Activated naive CD8-positive, alpha-beta T cell treated with anti-CD3 and anti-CD28 coated beads for 36 hours (primary cell): Measurements from ENCODE around the gene SLC39A11. TPM values are rescaled to one million over a fixed set of nuclear protein-coding genes. Genes with fewer than 3 reads are reported as not detected.

Experiments
- DNase-seq: peaks from one replicate; pipeline ENCODE4 v3.0.0; 2021
- H3K27ac Mint-ChIP-seq: one replicate; pipeline ENCODE4 v1.8.0; 2022; ENCODE audit warnings: mild to moderate bottlenecking, moderate library complexity, mixed read lengths
- H3K27me3 Mint-ChIP-seq: one replicate; pipeline ENCODE4 v1.8.0; 2022; ENCODE audit warnings: mild to moderate bottlenecking, mixed read lengths
- H3K36me3 Mint-ChIP-seq: one replicate; pipeline ENCODE4 v1.8.0; 2021; ENCODE audit warnings: mild to moderate bottlenecking, mixed read lengths
- H3K4me1 Mint-ChIP-seq: one replicate; pipeline ENCODE4 v1.8.0; 2021; ENCODE audit warnings: mixed read lengths
- H3K4me3 Mint-ChIP-seq: one replicate; pipeline ENCODE4 v1.8.0; 2022; ENCODE audit warnings: mild to moderate bottlenecking, moderate library complexity, mixed read lengths
- H3K9me3 Mint-ChIP-seq: one replicate; pipeline ENCODE4 v1.8.0; 2022; ENCODE audit warnings: mixed read lengths
- total RNA-seq, 2 experiments: library from RNA; stranded (reverse); gene quantifications; one replicate each; pipeline ENCODE4 v1.2.3, GENCODE V29; 2021

The SLC39A11 gene
- total RNA-seq, 2 experiments from 2014 or later, result 15.3 to 15.4 TPM

DNA sequence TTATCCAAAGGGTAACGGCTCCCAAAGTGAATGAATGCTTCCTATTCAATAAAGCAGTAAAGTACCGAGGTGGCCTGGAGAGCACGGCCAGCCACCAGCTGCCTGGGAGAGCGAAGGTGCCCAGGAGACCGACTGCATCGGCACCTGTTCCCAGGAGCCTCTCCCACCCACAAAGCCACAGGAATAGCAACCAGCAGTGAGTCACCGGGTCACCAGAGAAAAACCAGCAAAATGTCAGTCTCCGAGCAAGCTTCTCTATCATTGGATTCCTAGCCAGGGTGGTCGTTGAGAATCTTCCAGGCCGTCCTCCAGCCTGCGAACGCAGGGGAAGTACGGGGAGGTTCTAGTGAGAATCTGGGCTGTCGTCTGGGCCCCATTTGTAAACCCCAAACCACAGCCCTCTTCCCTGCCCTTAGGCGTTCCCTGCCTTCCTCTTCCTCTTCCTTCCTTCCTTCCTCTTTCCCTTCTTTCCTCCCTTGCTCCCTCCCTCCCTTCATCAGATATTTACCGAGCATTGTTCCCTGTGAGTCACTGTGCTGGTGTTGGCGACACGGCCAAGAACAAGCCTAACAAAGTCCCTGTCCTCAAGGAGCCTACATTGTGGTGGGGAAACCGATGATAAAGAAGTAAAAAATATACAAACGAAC lies 114.6 kb downstream of the SLC39A11 start:
- Mint-ChIP-seq H3K36me3 (peaks cover 6% of the 10 kb centered on the region), H3K27me3 (no peaks in the 10 kb centered on the region), H3K27ac (no peak overlapping the region), H3K4me3 (no peak overlapping the region), H3K4me1 (peaks cover 19% of the 10 kb centered on the region), H3K9me3 (no peaks in the 10 kb centered on the region)
- no peak for DNase-seq

DNA sequence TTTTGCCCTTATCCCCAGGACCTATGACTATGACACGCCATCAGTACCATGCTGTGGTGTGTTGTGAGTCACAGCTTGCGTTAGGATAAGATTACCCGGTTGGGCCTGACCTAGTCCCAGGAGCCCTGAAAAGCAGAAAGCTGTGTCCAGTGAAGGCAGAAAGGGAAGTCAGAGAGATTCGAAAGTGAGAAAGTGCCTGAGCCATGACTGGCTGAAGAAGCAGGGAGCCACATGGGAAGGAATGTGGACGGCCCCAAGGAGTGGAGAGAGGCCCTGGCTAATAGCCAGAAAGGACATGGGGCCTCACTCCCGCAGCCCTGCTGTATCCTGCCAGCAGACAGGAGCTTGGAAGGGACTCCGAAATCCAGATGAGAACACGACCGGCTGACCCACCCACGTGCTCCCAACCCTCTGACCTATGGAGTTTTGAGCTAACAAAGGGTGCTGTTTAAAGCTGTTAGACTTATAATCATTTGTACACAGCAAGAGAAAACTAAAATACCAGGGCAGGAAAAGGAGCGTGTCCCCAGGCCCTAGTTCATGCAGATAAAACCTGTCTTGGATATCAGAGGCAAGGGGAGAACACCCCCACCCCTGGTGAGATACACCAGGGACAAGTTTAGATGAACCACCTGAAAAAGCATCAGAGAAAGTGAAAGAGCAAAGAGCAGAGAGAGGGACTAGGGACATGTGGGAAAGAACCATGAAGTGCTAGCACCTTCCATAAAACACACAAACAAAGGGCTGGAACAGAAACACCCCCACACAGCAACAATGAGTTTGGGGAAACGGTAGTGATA lies 115.3 kb downstream of the SLC39A11 start:
- Mint-ChIP-seq H3K9me3 (no peaks in the 10 kb centered on the region), H3K36me3 (peaks cover 6% of the 10 kb centered on the region), H3K27ac (no peak overlapping the region), H3K4me1 (peaks cover 19% of the 10 kb centered on the region), H3K4me3 (no peak overlapping the region), H3K27me3 (no peaks in the 10 kb centered on the region)
- DNase-seq, result no peak

DNA sequence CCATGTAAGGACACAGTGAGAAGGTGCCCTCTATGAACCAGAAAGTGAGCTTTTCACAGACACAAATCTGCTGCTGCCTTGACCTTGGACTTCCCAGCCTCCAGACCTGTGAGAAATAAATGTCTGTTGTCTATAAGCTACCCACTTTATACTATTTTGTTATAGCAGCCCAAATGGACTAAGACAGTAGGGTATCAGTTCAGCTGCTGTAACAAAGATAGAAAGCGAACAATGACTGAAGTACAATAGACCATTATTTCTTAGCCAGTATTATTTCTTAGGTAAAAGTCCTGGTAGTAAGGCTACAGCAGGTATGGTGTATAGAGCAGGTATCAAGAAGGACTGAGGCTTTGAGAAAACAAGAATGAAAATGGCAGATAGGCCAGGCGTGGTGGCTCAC lies 117.0 kb downstream of the SLC39A11 start:
- no peak overlapping the region for H3K27ac Mint-ChIP-seq
- no peak for DNase-seq
- no peaks in the 10 kb centered on the region for H3K27me3 Mint-ChIP-seq
- H3K4me3 Mint-ChIP-seq, result no peak overlapping the region
- H3K4me1 Mint-ChIP-seq, result peaks cover 19% of the 10 kb centered on the region
- H3K36me3 Mint-ChIP-seq, result peaks cover 6% of the 10 kb centered on the region
- no peaks in the 10 kb centered on the region for H3K9me3 Mint-ChIP-seq

DNA sequence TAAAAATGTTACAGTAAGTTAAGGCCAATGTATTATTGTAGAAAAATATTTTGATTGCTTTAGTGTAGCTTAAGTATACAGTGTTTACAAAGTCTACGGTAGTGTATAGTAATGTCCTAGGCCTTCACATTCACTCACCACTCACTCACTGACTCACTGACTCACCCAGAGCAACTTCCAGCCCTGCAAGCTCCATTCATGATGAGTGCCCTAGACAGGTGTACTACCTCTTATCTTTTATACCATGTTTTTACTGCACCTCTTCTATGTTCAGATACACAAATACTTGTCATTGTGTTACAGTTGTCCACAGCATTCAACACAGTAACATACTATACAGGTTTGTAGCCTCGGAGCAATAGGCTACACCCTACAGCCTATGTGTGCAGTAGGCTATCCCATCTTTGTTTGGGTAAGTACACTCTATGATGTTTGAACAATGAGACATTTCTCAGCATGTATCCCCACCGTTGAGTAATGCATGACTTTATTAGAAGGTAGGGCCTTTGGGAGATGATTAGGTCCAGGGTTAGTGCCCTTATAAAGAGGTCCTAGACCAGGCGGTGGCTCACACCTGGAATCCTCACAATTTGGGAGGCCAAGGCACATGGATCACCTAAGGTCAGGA lies 117.8 kb downstream of the SLC39A11 start:
- no peaks in the 10 kb centered on the region for H3K27me3 Mint-ChIP-seq
- peaks cover 19% of the 10 kb centered on the region for H3K4me1 Mint-ChIP-seq
- no peak for DNase-seq
- H3K36me3 Mint-ChIP-seq, result peaks cover 6% of the 10 kb centered on the region
- no peak overlapping the region for H3K4me3 Mint-ChIP-seq
- H3K9me3 Mint-ChIP-seq, result no peaks in the 10 kb centered on the region
- no peak overlapping the region for H3K27ac Mint-ChIP-seq

DNA sequence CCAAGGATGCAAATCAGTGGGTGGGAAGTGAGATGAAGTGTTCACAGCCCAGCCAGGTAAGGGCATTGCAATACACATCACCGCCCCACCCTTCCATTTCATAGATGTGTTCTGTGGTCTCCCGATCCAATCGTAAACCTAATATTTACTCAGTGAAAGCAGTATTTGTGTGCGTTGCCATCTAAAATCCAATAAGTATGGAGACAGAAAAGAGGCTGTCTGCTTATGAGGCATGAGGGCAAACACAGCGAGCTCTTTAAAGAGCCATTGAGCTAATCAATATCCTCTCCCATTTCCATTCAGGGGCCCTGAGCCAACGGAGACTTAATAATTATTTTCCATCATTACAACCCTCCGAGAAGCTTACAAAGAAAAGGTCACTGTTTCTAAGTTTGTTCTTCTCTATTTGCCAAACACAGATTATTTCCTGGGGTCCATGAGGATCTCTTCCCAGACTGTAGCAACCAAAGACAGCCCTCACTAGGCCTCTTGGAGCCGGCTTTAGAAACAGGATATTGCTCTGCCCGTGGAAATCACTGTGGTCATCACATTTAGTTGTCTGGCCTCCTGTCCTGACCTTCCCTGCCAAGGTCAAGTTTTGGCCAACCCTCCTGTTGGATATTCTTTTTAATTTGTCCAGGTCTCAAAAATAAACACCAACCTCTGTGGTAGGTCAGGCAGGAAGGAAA lies 120.1 kb downstream of the SLC39A11 start:
- H3K27ac Mint-ChIP-seq, result no peak overlapping the region
- no peaks in the 10 kb centered on the region for H3K9me3 Mint-ChIP-seq
- H3K36me3 Mint-ChIP-seq, result peaks cover 6% of the 10 kb centered on the region
- H3K27me3 Mint-ChIP-seq, result no peaks in the 10 kb centered on the region
- H3K4me1 Mint-ChIP-seq, result peaks cover 7% of the 10 kb centered on the region
- DNase-seq, result no peak
- H3K4me3 Mint-ChIP-seq, result no peak overlapping the region

DNA sequence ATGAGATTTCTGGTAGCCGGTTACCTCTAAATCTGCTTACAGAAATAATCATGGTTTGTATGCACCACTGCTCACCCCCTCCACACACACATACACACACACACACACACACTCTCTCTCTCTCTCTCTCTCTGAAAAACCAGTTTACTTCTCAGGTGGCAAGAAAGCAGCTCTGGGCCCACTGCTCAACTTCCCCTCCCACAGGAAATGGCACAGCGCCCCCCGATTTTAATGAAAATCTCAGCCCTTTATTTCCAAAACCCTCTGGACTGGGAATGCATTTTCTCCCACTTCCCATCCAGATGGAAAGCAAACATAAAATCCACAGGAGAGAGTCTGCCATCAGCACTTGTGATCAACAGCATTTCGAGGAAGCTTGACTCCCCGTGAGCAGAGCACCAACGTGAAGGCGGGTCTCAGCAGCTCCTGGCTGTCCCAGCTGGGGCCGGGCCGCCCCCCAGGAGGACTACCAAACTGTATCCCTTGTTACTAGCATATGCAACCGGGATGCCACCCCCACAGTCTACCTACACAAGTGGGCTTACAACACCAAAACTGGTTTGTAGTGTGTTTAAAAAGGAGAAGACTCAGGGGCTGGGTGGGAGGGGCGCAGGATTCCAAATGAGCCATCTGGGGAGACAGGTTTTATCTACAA lies 121.1 kb downstream of the SLC39A11 start:
- H3K4me3 Mint-ChIP-seq, result no peak overlapping the region
- H3K9me3 Mint-ChIP-seq, result no peaks in the 10 kb centered on the region
- H3K4me1 Mint-ChIP-seq, result peaks cover 2% of the 10 kb centered on the region
- no peak for DNase-seq
- H3K27ac Mint-ChIP-seq, result no peak overlapping the region
- peaks cover 6% of the 10 kb centered on the region for H3K36me3 Mint-ChIP-seq
- no peaks in the 10 kb centered on the region for H3K27me3 Mint-ChIP-seq

DNA sequence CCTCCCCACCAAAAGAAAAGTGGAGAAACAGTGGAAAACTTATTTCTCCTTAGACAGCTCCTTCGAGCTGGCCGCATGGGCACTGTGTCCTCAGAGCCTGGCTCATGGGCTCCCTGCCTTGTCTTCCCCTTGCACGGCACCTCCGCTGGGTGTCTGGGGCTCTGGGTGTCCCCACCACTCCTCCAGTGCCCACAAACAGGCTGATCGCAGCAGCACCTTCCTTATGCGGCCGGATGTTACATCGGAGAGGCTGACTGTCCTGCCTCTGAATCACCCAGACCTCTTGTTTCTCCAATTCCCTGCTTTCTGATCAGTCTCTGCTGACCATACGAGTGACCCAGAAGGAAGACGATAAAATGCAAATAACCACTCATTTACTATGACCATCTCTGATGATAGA lies 121.7 kb downstream of the SLC39A11 start:
- Mint-ChIP-seq H3K27ac (no peak overlapping the region), H3K4me1 (no peaks in the 10 kb centered on the region), H3K27me3 (no peaks in the 10 kb centered on the region), H3K9me3 (no peaks in the 10 kb centered on the region), H3K36me3 (peaks cover 3% of the 10 kb centered on the region), H3K4me3 (no peak overlapping the region)
- no peak for DNase-seq

DNA sequence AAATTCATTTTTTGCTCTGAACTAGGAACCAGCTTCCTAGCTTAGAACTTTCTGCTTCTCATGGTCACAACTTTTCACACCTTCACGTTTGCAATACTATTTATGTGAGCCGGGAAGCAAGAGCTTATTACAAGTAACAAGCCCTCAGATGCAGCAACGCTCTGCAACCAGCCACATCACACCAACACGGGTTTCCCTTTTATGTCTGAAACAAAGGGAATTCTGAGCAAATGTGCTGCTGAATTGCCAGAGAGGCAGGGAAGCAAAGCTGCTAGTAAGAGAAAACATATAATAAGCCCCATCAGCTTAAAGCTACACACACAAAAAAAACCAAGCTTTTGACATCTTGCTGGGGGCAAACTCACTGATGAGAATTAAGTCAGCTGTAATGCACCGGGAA lies 122.2 kb downstream of the SLC39A11 start:
- Mint-ChIP-seq H3K27ac (no peak overlapping the region), H3K4me1 (no peaks in the 10 kb centered on the region), H3K36me3 (no peaks in the 10 kb centered on the region), H3K4me3 (no peak overlapping the region), H3K9me3 (no peaks in the 10 kb centered on the region), H3K27me3 (no peaks in the 10 kb centered on the region)
- no peak for DNase-seq

DNA sequence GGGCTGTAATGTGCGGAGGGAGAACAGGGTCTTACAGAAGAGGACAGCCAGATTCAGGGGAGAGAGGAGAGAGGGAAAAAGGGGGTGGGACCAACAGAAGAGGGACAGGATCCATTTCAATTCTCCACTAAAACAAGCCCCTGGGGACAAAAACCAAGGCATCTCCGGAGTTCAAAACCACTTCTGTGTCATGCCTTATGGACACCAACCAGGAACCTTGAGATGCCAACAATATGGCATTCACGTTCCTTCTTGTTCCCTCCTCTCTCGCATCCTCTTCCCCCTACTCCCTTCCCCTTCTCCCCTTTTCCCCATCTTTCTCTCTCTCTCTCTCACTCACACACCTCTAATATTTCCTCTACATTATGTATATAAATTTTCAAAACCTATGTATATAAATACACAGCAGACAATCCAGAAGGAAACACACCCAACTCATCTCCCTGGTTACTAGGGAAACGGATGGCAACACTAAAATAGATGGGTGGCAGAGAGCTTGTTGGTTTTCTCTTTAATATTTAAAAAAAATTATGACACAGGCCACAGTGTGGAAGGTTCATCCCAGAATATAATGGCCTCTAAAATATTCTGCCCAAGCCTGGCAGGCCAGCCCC lies 123.1 kb downstream of the SLC39A11 start:
- H3K4me3 Mint-ChIP-seq, result no peak overlapping the region
- H3K9me3 Mint-ChIP-seq, result no peaks in the 10 kb centered on the region
- H3K27ac Mint-ChIP-seq, result no peak overlapping the region
- no peaks in the 10 kb centered on the region for H3K4me1 Mint-ChIP-seq
- DNase-seq, result no peak
- H3K27me3 Mint-ChIP-seq, result no peaks in the 10 kb centered on the region
- no peaks in the 10 kb centered on the region for H3K36me3 Mint-ChIP-seq

DNA sequence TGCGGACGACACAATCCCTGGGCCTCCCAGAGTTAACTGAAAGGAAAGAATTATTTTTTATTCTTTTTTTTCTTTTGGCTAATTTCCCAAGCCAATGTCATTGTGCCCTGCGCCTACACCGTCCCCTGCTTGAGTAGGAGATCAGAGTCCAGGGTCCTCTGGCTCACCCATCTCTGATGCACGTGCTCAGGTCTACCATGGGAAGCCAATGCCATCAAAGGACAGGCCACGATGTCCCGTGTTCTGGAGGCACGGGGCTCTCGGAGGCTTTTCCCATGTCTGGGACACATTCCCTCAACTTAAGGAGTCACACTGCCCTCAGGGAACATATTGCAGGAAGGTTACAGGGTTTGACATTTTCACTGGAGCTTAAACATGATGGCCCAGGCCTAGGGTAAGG lies 123.7 kb downstream of the SLC39A11 start:
- peaks cover 1% of the 10 kb centered on the region for H3K36me3 Mint-ChIP-seq
- H3K27me3 Mint-ChIP-seq, result no peaks in the 10 kb centered on the region
- H3K9me3 Mint-ChIP-seq, result no peaks in the 10 kb centered on the region
- no peak for DNase-seq
- H3K4me1 Mint-ChIP-seq, result no peaks in the 10 kb centered on the region
- no peak overlapping the region for H3K27ac Mint-ChIP-seq
- no peak overlapping the region for H3K4me3 Mint-ChIP-seq

DNA sequence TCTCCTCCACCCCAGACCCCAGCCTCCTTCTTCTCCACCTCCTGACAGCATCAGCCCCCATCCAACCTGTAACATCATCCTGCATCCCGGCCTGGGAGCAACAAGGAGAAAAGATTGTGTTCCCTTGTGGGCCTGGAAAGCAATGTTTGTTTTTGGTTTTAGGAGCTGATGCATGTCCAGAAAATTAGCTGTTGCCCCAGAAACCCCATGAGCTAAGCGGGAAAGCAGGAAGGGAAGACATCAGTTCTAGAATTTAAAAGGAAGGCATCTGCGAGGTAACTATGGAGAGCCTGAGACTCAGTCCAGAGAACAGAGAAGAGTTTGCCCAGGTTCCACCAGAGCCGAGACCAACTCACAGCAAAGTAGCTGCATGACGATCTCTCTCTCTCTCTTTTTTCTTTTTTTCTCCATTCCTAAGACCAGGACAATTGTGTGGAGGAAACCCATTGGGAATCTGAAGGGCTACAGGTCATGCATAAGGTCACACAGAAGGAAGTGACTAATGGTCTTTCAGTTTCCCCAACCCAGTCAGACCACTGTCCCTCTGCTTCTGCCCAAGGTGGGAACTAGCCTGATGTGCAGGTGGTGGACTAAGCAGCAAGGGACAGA lies 124.4 kb downstream of the SLC39A11 start:
- peaks cover 1% of the 10 kb centered on the region for H3K36me3 Mint-ChIP-seq
- H3K27ac Mint-ChIP-seq, result no peak overlapping the region
- no peak for DNase-seq
- H3K4me1 Mint-ChIP-seq, result no peaks in the 10 kb centered on the region
- no peaks in the 10 kb centered on the region for H3K27me3 Mint-ChIP-seq
- no peaks in the 10 kb centered on the region for H3K9me3 Mint-ChIP-seq
- H3K4me3 Mint-ChIP-seq, result no peak overlapping the region

DNA sequence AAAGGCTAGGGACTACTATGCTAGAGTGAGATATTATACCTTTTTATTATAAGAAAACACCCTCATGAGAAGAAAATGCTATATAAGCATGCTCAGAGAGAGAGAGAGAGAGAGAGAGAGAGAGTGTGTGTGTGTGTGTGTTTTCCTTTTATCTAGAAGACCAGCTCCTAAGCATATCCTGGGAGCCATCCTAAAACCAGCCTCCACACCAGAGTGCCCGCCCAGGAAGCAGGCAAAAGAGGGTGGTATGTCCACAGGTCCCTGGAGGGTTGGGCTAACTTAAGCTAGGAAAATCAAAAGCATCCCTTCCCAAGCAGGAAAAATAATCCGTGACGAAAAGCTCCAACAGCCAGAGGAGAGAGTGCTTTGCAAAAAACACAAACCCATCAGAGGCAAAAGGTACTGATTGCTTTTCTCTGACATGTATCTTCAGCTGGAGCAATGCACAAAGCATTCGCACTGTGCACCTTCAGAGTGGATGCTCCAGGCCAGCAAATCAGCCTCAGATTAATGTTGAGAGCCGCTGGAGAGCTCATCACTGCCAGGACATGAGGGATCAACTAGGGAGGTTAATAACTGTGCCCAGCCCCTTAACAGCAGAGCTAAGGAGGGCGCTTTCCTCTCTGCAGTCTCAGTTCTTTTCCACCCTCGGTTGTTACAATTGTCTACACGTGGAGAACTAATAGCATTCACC lies 125.1 kb downstream of the SLC39A11 start:
- no peaks in the 10 kb centered on the region for H3K4me1 Mint-ChIP-seq
- no peak overlapping the region for H3K4me3 Mint-ChIP-seq
- no peak for DNase-seq
- H3K36me3 Mint-ChIP-seq, result peaks cover 1% of the 10 kb centered on the region
- no peaks in the 10 kb centered on the region for H3K9me3 Mint-ChIP-seq
- no peak overlapping the region for H3K27ac Mint-ChIP-seq
- H3K27me3 Mint-ChIP-seq, result no peaks in the 10 kb centered on the region

DNA sequence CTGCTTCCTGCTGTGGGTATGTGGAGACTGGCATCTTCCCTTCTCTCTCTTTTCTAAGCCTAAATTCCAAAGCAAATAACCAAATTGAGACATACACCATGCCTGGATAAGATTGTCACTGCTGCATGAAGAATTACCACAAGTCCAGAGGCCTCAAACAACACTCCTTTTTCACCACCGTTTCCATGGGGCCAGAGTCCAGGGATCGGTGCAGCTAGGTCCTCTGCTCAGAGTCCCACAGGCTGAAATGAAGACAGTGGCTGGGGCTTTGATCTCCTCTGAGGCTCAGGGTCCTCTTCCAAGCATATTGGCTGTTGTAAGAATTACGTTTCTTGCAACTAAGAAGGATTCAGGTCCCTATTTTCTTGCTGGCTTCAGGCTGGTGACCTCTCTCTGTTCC lies 130.4 kb downstream of the SLC39A11 start:
- H3K36me3 Mint-ChIP-seq, result peaks cover 6% of the 10 kb centered on the region
- DNase-seq, result no peak
- no peaks in the 10 kb centered on the region for H3K27me3 Mint-ChIP-seq
- H3K4me1 Mint-ChIP-seq, result no peaks in the 10 kb centered on the region
- H3K9me3 Mint-ChIP-seq, result no peaks in the 10 kb centered on the region
- H3K27ac Mint-ChIP-seq, result no peak overlapping the region
- no peak overlapping the region for H3K4me3 Mint-ChIP-seq
